HepG2 (cell line): ENCODE data around the gene WNT1. TPM values are rescaled to one million over a fixed set of nuclear protein-coding genes. Genes with fewer than 3 reads are reported as not detected.
A peak's percentile ranks its signal among the peaks of the same experiment; 100 is the strongest.

Experiments used
- CREBL2 ChIP-seq: sonication (generic); formaldehyde crosslinking; IDR thresholded peaks from 2 replicates; pipeline ENCODE4 v1.8.1; 2023; ENCODE audit warnings: missing genetic modification reagents, mild to moderate bottlenecking, borderline replicate concordance
- HOXA9 ChIP-seq: sonication (generic); formaldehyde crosslinking; IDR thresholded peaks from 2 replicates; pipeline ENCODE4 v1.8.1; 2022; ENCODE audit warnings: missing genetic modification reagents, mild to moderate bottlenecking, moderate library complexity, borderline replicate concordance
- MYPOP ChIP-seq: sonication (generic); formaldehyde crosslinking; IDR thresholded peaks from 2 replicates; pipeline ENCODE4 v1.8.1; 2023; ENCODE audit warnings: mild to moderate bottlenecking, moderate library complexity, missing genetic modification reagents
- TBX2 ChIP-seq: sonication (generic); formaldehyde crosslinking; IDR thresholded peaks from 2 replicates; pipeline ENCODE4 v1.5.0; 2020; ENCODE audit warnings: missing genetic modification reagents, mild to moderate bottlenecking, borderline replicate concordance
- ZBTB42 ChIP-seq: sonication (generic); formaldehyde crosslinking; IDR thresholded peaks from 2 replicates; pipeline ENCODE4 v1.5.0; 2020; ENCODE audit warnings: mild to moderate bottlenecking, missing genetic modification reagents
- ZFAT ChIP-seq: sonication (generic); formaldehyde crosslinking; conservative IDR thresholded peaks from 2 replicates; pipeline ENCODE4 v1.8.1; 2023; ENCODE audit warnings: missing genetic modification reagents, inconsistent platforms
- ZNF101 ChIP-seq: sonication (generic); formaldehyde crosslinking; IDR thresholded peaks from 2 replicates; pipeline ENCODE4 v1.4.0; 2020; ENCODE audit warnings: mild to moderate bottlenecking, low read depth, missing genetic modification reagents, borderline replicate concordance
- ZNF282 ChIP-seq: fragments of 450-650 bp; IDR thresholded peaks from 2 replicates; pipeline ENCODE4 v1.6.1; 2018; ENCODE audit not compliant: partially characterized antibody
- ZNF337 ChIP-seq: sonication (generic); formaldehyde crosslinking; IDR thresholded peaks from 2 replicates; pipeline ENCODE4 v1.5.1; 2020; ENCODE audit warnings: missing genetic modification reagents, low read depth, mild to moderate bottlenecking, borderline replicate concordance
- ZNF605 ChIP-seq: sonication (generic); formaldehyde crosslinking; IDR thresholded peaks from 2 replicates; pipeline ENCODE4 v1.8.0; 2022; ENCODE audit warnings: mild to moderate bottlenecking, missing genetic modification reagents
- ZNF839 ChIP-seq: sonication (generic); formaldehyde crosslinking; IDR thresholded peaks from 2 replicates; pipeline ENCODE4 v1.4.0; 2020; ENCODE audit warnings: missing genetic modification reagents, mild to moderate bottlenecking, borderline replicate concordance
- ZZZ3 ChIP-seq: sonication (generic); formaldehyde crosslinking; IDR thresholded peaks from 2 replicates; pipeline ENCODE4 v1.4.0; 2020; ENCODE audit warnings: missing genetic modification reagents, mild to moderate bottlenecking, borderline replicate concordance
- polyA plus RNA-seq, 8 experiments: library from polyadenylated mRNA; depleted of rRNA in 3 of 8; stranded (reverse) in 7 of 8; unstranded in 1 of 8; fragments of >200 nt; fragmentation: Illumina TruSeq in 4 of 8; extraction: Trizol in 4 of 8; gene quantifications; 2 replicates each; pipeline versions ENCODE4 v1.2.1 to v1.2.3, GENCODE V29; 2011 to 2016; ENCODE audit warnings: low read depth in 4 of 8, missing spikeins in 1 of 8, mixed read lengths in 1 of 8; ENCODE audit not compliant: insufficient read depth in 1 of 8
- total RNA-seq, 5 experiments: library from RNA; depleted of rRNA; stranded (reverse); fragments of >200 nt; fragmentation: Illumina TruSeq; extraction: Trizol; gene quantifications; 2 replicates each; pipeline ENCODE4 v1.2.3, GENCODE V29; 2016; ENCODE audit warnings: low read depth in 1 of 5
- TF ChIP-seq, protein P1 (sequence below), 2 experiments: sonication (generic) in 1 of 2; formaldehyde crosslinking in 1 of 2; IDR thresholded peaks; 2 replicates each; pipeline versions ENCODE4 v1.4.0 to v1.6.1; 2016 to 2020; ENCODE audit warnings: borderline replicate concordance in 1 of 2, low read depth in 1 of 2, mild to moderate bottlenecking in 1 of 2, missing genetic modification reagents in 1 of 2
- TF ChIP-seq, protein P2 (sequence below): sonication (generic); formaldehyde crosslinking; IDR thresholded peaks from 2 replicates; pipeline ENCODE4 v1.5.1; 2020; ENCODE audit warnings: mild to moderate bottlenecking, missing genetic modification reagents, borderline replicate concordance
- TF ChIP-seq, protein P3 (sequence below): sonication (generic); formaldehyde crosslinking; conservative IDR thresholded peaks from 2 replicates; pipeline ENCODE4 v1.8.0; 2022; ENCODE audit warnings: mild to moderate bottlenecking, moderate library complexity, missing genetic modification reagents
- TF ChIP-seq, protein P4 (sequence below), 2 experiments: fragments of 450-650 bp in 1 of 2; sonication (generic) in 1 of 2; formaldehyde crosslinking; IDR thresholded peaks; 2 replicates each; pipeline versions ENCODE4 v1.5.0 to v1.8.0; 2020 to 2022; ENCODE audit warnings: mild to moderate bottlenecking in 1 of 2, missing genetic modification reagents in 1 of 2

WNT1 gene
- total and polyA plus RNA-seq, 2 of the 13 experiments (the other 11 are each of a cell fraction or from before 2014, with no cell fraction given): not detected

DNA sequence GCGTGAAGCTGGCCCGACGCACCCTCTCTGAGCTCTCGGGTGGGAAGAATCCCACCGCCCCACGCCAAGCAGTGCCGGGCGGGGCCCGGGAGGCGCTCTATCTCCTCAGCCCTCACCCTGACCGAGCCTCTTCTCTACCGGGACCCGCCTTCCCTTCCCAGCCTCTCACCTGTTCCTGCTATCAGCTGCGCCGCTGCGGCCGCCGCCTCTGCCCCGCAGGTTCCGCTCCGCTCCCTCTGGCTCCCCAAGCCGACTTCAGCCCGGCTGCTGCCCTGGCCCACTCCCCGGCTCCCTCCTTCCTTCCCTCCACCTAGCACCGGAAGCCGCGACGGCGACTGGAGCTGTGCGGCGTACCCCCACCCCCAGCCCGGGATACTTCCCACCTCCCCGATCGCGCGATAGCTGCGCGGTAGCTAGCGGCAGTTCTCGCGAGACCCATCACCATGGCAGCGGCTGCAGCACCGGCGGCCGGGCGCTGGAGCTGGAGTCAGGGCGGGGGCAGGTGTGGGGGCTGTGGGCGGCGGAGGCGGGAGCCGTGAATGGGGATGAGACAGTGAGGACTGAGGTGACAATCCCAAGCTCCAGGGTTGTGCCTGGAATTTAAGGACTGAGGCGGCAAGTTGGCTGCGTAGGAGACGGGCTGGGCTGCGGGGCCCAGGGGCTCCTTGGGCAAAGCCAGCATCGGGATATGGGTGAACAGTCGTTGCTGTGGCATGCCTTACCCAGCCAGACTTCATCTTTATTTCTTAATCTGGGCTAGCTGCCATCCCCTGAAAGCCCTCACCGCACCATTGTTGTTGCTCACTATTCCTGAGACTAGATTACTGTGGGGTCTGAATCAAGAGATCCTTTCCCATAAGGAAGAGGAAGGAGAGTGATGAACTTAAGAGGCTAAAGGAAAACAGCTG is 20.7 kb upstream of the WNT1 start, which contains the start of gene ARF3 (continued):
- TF ChIP-seq, protein P1, sequence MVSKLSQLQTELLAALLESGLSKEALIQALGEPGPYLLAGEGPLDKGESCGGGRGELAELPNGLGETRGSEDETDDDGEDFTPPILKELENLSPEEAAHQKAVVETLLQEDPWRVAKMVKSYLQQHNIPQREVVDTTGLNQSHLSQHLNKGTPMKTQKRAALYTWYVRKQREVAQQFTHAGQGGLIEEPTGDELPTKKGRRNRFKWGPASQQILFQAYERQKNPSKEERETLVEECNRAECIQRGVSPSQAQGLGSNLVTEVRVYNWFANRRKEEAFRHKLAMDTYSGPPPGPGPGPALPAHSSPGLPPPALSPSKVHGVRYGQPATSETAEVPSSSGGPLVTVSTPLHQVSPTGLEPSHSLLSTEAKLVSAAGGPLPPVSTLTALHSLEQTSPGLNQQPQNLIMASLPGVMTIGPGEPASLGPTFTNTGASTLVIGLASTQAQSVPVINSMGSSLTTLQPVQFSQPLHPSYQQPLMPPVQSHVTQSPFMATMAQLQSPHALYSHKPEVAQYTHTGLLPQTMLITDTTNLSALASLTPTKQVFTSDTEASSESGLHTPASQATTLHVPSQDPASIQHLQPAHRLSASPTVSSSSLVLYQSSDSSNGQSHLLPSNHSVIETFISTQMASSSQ (IDR thresholded peaks at IDR 0.05; ENCODE audit: low read depth): no peak
- TF ChIP-seq, protein P1 (CRISPR knock-in tag; IDR thresholded peaks at IDR 0.05; ENCODE audit: borderline replicate concordance): peak; percentile 64; the same call in 1 of the 2 replicates
- TF ChIP-seq CREBL2 (no peak), ZNF101 (CRISPR knock-in tag) (no peak), HOXA9 (0 out of 2 replicates have a peak, but pooled peaks have one; percentile 55), ZNF337 (CRISPR knock-in tag) (no peak), ZZZ3 (peak; percentile 69), ZNF282 (peak; percentile 40), MYPOP (CRISPR knock-in tag) (no peak; the same call in 1 of the 2 replicates), ZNF605 (no peak), ZNF839 (CRISPR knock-in tag) (0 out of 2 replicates have a peak, but pooled peaks have one; percentile 59), ZFAT (CRISPR knock-in tag) (no peak), TBX2 (CRISPR knock-in tag) (peak; percentile 64; the same call in 1 of the 2 replicates), ZBTB42 (0 out of 2 replicates have a peak, but pooled peaks have one; percentile 21)
- TF ChIP-seq, protein P2, sequence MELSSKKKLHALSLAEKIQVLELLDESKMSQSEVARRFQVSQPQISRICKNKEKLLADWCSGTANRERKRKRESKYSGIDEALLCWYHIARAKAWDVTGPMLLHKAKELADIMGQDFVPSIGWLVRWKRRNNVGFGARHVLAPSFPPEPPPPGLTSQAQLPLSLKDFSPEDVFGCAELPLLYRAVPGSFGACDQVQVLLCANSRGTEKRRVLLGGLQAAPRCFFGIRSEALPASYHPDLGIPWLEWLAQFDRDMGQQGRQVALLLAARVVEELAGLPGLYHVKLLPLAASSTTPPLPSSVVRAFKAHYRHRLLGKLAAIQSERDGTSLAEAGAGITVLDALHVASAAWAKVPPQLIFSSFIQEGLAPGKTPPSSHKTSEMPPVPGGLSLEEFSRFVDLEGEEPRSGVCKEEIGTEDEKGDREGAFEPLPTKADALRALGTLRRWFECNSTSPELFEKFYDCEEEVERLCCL: 0 out of 2 replicates have a peak, but pooled peaks have one; percentile 50
- TF ChIP-seq, protein P3, sequence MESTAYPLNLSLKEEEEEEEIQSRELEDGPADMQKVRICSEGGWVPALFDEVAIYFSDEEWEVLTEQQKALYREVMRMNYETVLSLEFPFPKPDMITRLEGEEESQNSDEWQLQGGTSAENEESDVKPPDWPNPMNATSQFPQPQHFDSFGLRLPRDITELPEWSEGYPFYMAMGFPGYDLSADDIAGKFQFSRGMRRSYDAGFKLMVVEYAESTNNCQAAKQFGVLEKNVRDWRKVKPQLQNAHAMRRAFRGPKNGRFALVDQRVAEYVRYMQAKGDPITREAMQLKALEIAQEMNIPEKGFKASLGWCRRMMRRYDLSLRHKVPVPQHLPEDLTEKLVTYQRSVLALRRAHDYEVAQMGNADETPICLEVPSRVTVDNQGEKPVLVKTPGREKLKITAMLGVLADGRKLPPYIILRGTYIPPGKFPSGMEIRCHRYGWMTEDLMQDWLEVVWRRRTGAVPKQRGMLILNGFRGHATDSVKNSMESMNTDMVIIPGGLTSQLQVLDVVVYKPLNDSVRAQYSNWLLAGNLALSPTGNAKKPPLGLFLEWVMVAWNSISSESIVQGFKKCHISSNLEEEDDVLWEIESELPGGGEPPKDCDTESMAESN (CRISPR knock-in tag): peak; percentile 81; the same call in 1 of the 2 replicates
- TF ChIP-seq, protein P4, sequence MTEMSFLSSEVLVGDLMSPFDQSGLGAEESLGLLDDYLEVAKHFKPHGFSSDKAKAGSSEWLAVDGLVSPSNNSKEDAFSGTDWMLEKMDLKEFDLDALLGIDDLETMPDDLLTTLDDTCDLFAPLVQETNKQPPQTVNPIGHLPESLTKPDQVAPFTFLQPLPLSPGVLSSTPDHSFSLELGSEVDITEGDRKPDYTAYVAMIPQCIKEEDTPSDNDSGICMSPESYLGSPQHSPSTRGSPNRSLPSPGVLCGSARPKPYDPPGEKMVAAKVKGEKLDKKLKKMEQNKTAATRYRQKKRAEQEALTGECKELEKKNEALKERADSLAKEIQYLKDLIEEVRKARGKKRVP (CRISPR knock-in tag; IDR thresholded peaks at IDR 0.05): peak in 1 of 2 experiments; percentile 47; a peak in 1 of 4 replicates
